ENCODE data around the gene RASSF5. TPM values are rescaled to one million over a fixed set of nuclear protein-coding genes. Genes with fewer than 3 reads are reported as not detected.

Gene RASSF5
- total and polyA plus RNA-seq, 2 of the 13 experiments (the other 11 are each of a cell fraction or from before 2014, with no cell fraction given): 0.18 to 0.40 TPM

GRCh38 chr1:206472024-206472423, 35.3 kb upstream of the RASSF5 start:
- ChIA-PET POLR2A (no interaction called here), CTCF (ENCODE audit: low intra/inter-chr PET ratio, low total read pairs) (no interaction called here)
- Histone ChIP-seq H4K20me1 (ENCODE audit: insufficient read depth, low read length) (no peaks in the 10 kb centered on the region), H3K27ac (ENCODE audit: extremely low read length, insufficient read depth, low read length) (no peak overlapping the region), H3K4me1 (ENCODE audit: insufficient read depth, low read length) (peaks cover 53% of the 10 kb centered on the region), H3K36me3 (replicated peaks in 1 of 2; ENCODE audit: control insufficient read depth in 1 of 2, insufficient read depth in 2 of 2, low read length in 2 of 2) (peaks cover 7 to 10% of the 10 kb centered on the region in 2 experiments; a peak in 3 of 5 replicates), H3K4me2 (ENCODE audit: low read depth, low read length) (peak overlapping the region; percentile 1; the same call in 1 of the 2 replicates), H3K79me2 (ENCODE audit: insufficient read depth, low read length) (no peaks in the 10 kb centered on the region), H3K4me3 (replicated peaks in 1 of 3; ENCODE audit: insufficient read depth in 1 of 3, low read depth in 2 of 3, low read length in 3 of 3) (no peak overlapping the region), H3K9me3 (ENCODE audit: low read length) (no peaks in the 10 kb centered on the region), H3K27me3 (ENCODE audit: control insufficient read depth in 1 of 2, insufficient read depth in 2 of 2, low read length in 2 of 2) (no peaks in the 10 kb centered on the region), H3K9ac (ENCODE audit: insufficient read depth, low read depth, low read length) (peak overlapping the region; percentile 2; the same call in 1 of the 2 replicates), H2AFZ (ENCODE audit: low read length) (no peak overlapping the region)
- ATAC-seq (no peak), DNase-seq (ENCODE audit: low spot score) (no peak), FAIRE-seq (no peak)
- TSS peak; percentile 47 for BruUV-seq (replicated peaks)
- in situ Hi-C loops (cut with HindIII; ENCODE audit: extremely low pct_ligation_motif_present, low pct_unique_long_range_greater_than_20kb) (no loop called here), intact Hi-C loops (cut with micrococcal nuclease; ENCODE audit: unreplicated experiment) (no loop called here)
- WGBS (ENCODE audit: low lambda C conversion rate): 93% methylated on average over 2 of the region's 2 CpGs
- no peak for TF ChIP-seq CHD2 (IDR thresholded peaks at IDR 0.05; ENCODE audit: low read depth, low read length)
- TF ChIP-seq ZNF770 (CRISPR knock-in tag; IDR thresholded peaks at IDR 0.05): 0 out of 2 replicates have a peak, but pooled peaks have one; percentile 13

- H3K4me1 ChIP-seq (ENCODE audit: insufficient read depth, low read length): peaks cover 49% of the 10 kb centered on the region
- peak overlapping the region; percentile 2; the same call in 1 of the 2 replicates for H3K9ac ChIP-seq (ENCODE audit: insufficient read depth, low read depth, low read length)
- H4K20me1 ChIP-seq (ENCODE audit: insufficient read depth, low read length): no peaks in the 10 kb centered on the region
- FAIRE-seq: peak; percentile 53
- peaks cover 7 to 10% of the 10 kb centered on the region in 2 experiments; a peak in 3 of 5 replicates for H3K36me3 ChIP-seq (replicated peaks in 1 of 2; ENCODE audit: control insufficient read depth in 1 of 2, insufficient read depth in 2 of 2, low read length in 2 of 2)
- H2AFZ ChIP-seq (ENCODE audit: low read length): no peak overlapping the region
- WGBS (ENCODE audit: low lambda C conversion rate): 16% methylated on average over 3 of the region's 3 CpGs
- intact Hi-C loops (cut with micrococcal nuclease; ENCODE audit: unreplicated experiment): no loop called here
- ChIA-PET POLR2A (no interaction called here), CTCF (ENCODE audit: low intra/inter-chr PET ratio, low total read pairs) (no interaction called here)
- DNase-seq (ENCODE audit: low spot score): peak; percentile 31
- no peaks in the 10 kb centered on the region for H3K79me2 ChIP-seq (ENCODE audit: insufficient read depth, low read length)
- H3K9me3 ChIP-seq (ENCODE audit: low read length): no peaks in the 10 kb centered on the region
- no peaks in the 10 kb centered on the region for H3K27me3 ChIP-seq (ENCODE audit: control insufficient read depth in 1 of 2, insufficient read depth in 2 of 2, low read length in 2 of 2)
- H3K4me2 ChIP-seq (ENCODE audit: low read depth, low read length): peak overlapping the region; percentile 1; the same call in 1 of the 2 replicates
- peak; percentile 12 for ATAC-seq
- no TSS peak for BruUV-seq (replicated peaks)
- in situ Hi-C loops (cut with HindIII; ENCODE audit: extremely low pct_ligation_motif_present, low pct_unique_long_range_greater_than_20kb): no loop called here
- no peak overlapping the region for H3K27ac ChIP-seq (ENCODE audit: extremely low read length, insufficient read depth, low read length)
- H3K4me3 ChIP-seq (replicated peaks in 1 of 3; ENCODE audit: insufficient read depth in 1 of 3, low read depth in 2 of 3, low read length in 3 of 3): no peak overlapping the region
- TF ChIP-seq BRF2 (CRISPR knock-in tag; IDR thresholded peaks at IDR 0.05) (no peak), ELF3 (CRISPR knock-in tag; IDR thresholded peaks at IDR 0.05) (peak; percentile 47; the same call in 1 of the 2 replicates), ZNF12 (CRISPR knock-in tag; IDR thresholded peaks at IDR 0.05) (no peak), FOXM1 (CRISPR knock-in tag; IDR thresholded peaks at IDR 0.05) (no peak), ZNF788 (CRISPR knock-in tag; IDR thresholded peaks at IDR 0.05; ENCODE audit: borderline replicate concordance) (0 out of 2 replicates have a peak, but pooled peaks have one; percentile 37), ZHX1 (CRISPR knock-in tag; IDR thresholded peaks at IDR 0.05; ENCODE audit: low read depth) (no peak), SMARCE1 (IDR thresholded peaks at IDR 0.05; ENCODE audit: borderline replicate concordance) (no peak), ZNF644 (CRISPR knock-in tag; IDR thresholded peaks at IDR 0.05; ENCODE audit: low read depth) (no peak), MBD4 (IDR thresholded peaks at IDR 0.05; ENCODE audit: borderline replicate concordance, low read length) (no peak), CBX2 (IDR thresholded peaks at IDR 0.05; ENCODE audit: low read depth, low read length) (no peak), CBX2 (CRISPR knock-in tag; IDR thresholded peaks at IDR 0.05; ENCODE audit: low read depth) (no peak)
These were observed 34.9 kb upstream of the RASSF5 start for GRCh38 chr1:206472454-206472853.
